SH-SY5Y (cell line): ENCODE results near the gene XPR1.

Experiments used
- GATA2 ChIP-seq: IDR thresholded peaks from 2 replicates; pipeline ENCODE4 v1.6.1; 2011; ENCODE audit warnings: mild to moderate bottlenecking, low read depth, low read length
- GATA3 ChIP-seq: IDR thresholded peaks from 2 replicates; pipeline ENCODE4 v1.6.1; 2011; ENCODE audit warnings: low read depth, mild to moderate bottlenecking, low read length, moderate library complexity

GRCh38 chr1:180632326-180633056 is 669 bp downstream of the XPR1 start:
- no peak for TF ChIP-seq GATA2
- TF ChIP-seq GATA3, result no peak
